SK-N-SH treated with all-trans-retinoic acid at 6 μM for 48 hours (cell line): ENCODE data around the gene RIPK4.
"Not testable (repeated sequence)": the region's sequence is repeated elsewhere in the genome, so short reads cannot be mapped to it uniquely, and the experiment has no call there.

ENCODE experiments used
- ATAC-seq: fragments of 200-7000 bp; cut with Tn5 transposase; 3 replicates; pipeline ENCODE4 v1.9.1; 2020; ENCODE audit warnings: mild to moderate bottlenecking, moderate library complexity
- ARNTL ChIP-seq: fragments of 450-650 bp; formaldehyde crosslinking; IDR thresholded peaks from 2 replicates; pipeline ENCODE4 v1.5.0; 2020; ENCODE audit warnings: low read depth, mild to moderate bottlenecking, moderate library complexity, borderline replicate concordance
- CSDC2 ChIP-seq: fragments of 250-450 bp; sonication (Bioruptor Pico); IDR thresholded peaks from 2 replicates; pipeline ENCODE4 v1.5.0; 2020; ENCODE audit warnings: mild to moderate bottlenecking, moderate library complexity
- CSRNP3 ChIP-seq: fragments of 250-450 bp; sonication (Bioruptor Pico); IDR thresholded peaks from 2 replicates; pipeline ENCODE4 v1.5.1; 2021; ENCODE audit warnings: mild to moderate bottlenecking, moderate library complexity
- GLIS3 ChIP-seq: fragments of 250-450 bp; sonication (Bioruptor Pico); IDR thresholded peaks from 2 replicates; pipeline ENCODE4 v1.5.0; 2020; ENCODE audit warnings: mild to moderate bottlenecking, moderate library complexity
- ISL1 ChIP-seq: fragments of 250-450 bp; sonication (Bioruptor Pico); IDR thresholded peaks from 2 replicates; pipeline ENCODE4 v2.1.2; 2022; ENCODE audit warnings: mild to moderate bottlenecking, moderate library complexity
- OSR1 ChIP-seq: fragments of 250-450 bp; sonication (Bioruptor Pico); IDR thresholded peaks from 2 replicates; pipeline ENCODE4 v1.8.0; 2022; ENCODE audit warnings: moderate library complexity, mild to moderate bottlenecking, inconsistent platforms
- PPARA ChIP-seq: fragments of 250-450 bp; sonication (Bioruptor Pico); IDR thresholded peaks from 2 replicates; pipeline ENCODE4 v1.5.0; 2020; ENCODE audit warnings: mild to moderate bottlenecking, borderline replicate concordance
- RARB ChIP-seq: fragments of 250-450 bp; sonication (Bioruptor Pico); IDR thresholded peaks from 2 replicates; pipeline ENCODE4 v1.8.0; 2021; ENCODE audit warnings: mild to moderate bottlenecking, moderate library complexity
- SNAI2 ChIP-seq: fragments of 250-450 bp; sonication (Bioruptor Pico); IDR thresholded peaks from 2 replicates; pipeline ENCODE4 v1.5.0; 2020; ENCODE audit warnings: mild to moderate bottlenecking, moderate library complexity
- TCF4 ChIP-seq: fragments of 250-450 bp; sonication (Bioruptor Pico); IDR thresholded peaks from 2 replicates; pipeline ENCODE4 v1.8.0; 2021; ENCODE audit warnings: mild to moderate bottlenecking, moderate library complexity, borderline replicate concordance
- TSHZ2 ChIP-seq: fragments of 250-450 bp; sonication (Bioruptor Pico); IDR thresholded peaks from 2 replicates; pipeline ENCODE4 v1.5.0; 2020; ENCODE audit warnings: mild to moderate bottlenecking, moderate library complexity
- ZC3H10 ChIP-seq: fragments of 250-450 bp; sonication (Bioruptor Pico); IDR thresholded peaks from 2 replicates; pipeline ENCODE4 v1.5.1; 2021; ENCODE audit warnings: mild to moderate bottlenecking, moderate library complexity
- ZFP3 ChIP-seq: fragments of 250-450 bp; sonication (Bioruptor Pico); IDR thresholded peaks from 2 replicates; pipeline ENCODE4 v1.5.0; 2020; ENCODE audit warnings: mild to moderate bottlenecking, moderate library complexity
- ZFP30 ChIP-seq: fragments of 450-650 bp; formaldehyde crosslinking; IDR thresholded peaks from 2 replicates; pipeline ENCODE4 v1.5.0; 2022; ENCODE audit warnings: mild to moderate bottlenecking, moderate library complexity
- ZNF70 ChIP-seq: fragments of 450-650 bp; formaldehyde crosslinking; IDR thresholded peaks from 2 replicates; pipeline ENCODE4 v1.5.0; 2020; ENCODE audit warnings: mild to moderate bottlenecking, moderate library complexity
- ZNF8 ChIP-seq: fragments of 450-650 bp; formaldehyde crosslinking; IDR thresholded peaks from 2 replicates; pipeline ENCODE4 v1.5.0; 2020; ENCODE audit warnings: mild to moderate bottlenecking, moderate library complexity

RIPK4 gene

GRCh38 chr21:41717573-41718330 lies 49.1 kb downstream of the RIPK4 start:
- TF ChIP-seq ZNF70 (CRISPR knock-in tag) = no peak
- ATAC-seq = no peak

- no peak for ATAC-seq
Observed at GRCh38 chr21:41716751-41717150, 50.1 kb downstream of the RIPK4 start.

GRCh38 chr21:41715649-41716281 lies 51.1 kb downstream of the RIPK4 start:
- ATAC-seq = no peak
- TF ChIP-seq CSDC2 (CRISPR knock-in tag) = no peak
- no peak for TF ChIP-seq OSR1 (CRISPR knock-in tag)
- TF ChIP-seq ZC3H10 = no peak
- no peak for TF ChIP-seq PPARA (CRISPR knock-in tag)
- no peak for TF ChIP-seq ZFP3 (CRISPR knock-in tag)

More at GRCh38 chr21:41716751-41717150, 50.1 kb downstream of the RIPK4 start:
- no peak for TF ChIP-seq SNAI2
- no peak for TF ChIP-seq TCF4 (CRISPR knock-in tag)
- no peak for TF ChIP-seq CSRNP3 (CRISPR knock-in tag)
- no peak for TF ChIP-seq ZNF8 (CRISPR knock-in tag)
- no peak for TF ChIP-seq ZFP30 (CRISPR knock-in tag)
- TF ChIP-seq RARB (CRISPR knock-in tag) = no peak
- TF ChIP-seq, all 23 proteins: peak for 0

GRCh38 chr21:41714299-41714865 lies 52.5 kb downstream of the RIPK4 start:
- ATAC-seq = not testable (repeated sequence)

GRCh38 chr21:41713495-41714281 lies 53.2 kb downstream of the RIPK4 start:
- no peak for TF ChIP-seq RARB (CRISPR knock-in tag)
- no peak for TF ChIP-seq TSHZ2 (CRISPR knock-in tag)
- TF ChIP-seq PPARA (CRISPR knock-in tag) = no peak
- no peak for ATAC-seq

- TF ChIP-seq GLIS3 = no peak
- TF ChIP-seq SNAI2 = no peak
- no peak for TF ChIP-seq ZNF8 (CRISPR knock-in tag)
- no peak for TF ChIP-seq CSRNP3 (CRISPR knock-in tag)
- TF ChIP-seq ZC3H10 = no peak
- no peak for TF ChIP-seq ARNTL
- no peak for TF ChIP-seq CSDC2 (CRISPR knock-in tag)
- no peak for TF ChIP-seq ISL1 (CRISPR knock-in tag)
Observed at GRCh38 chr21:41712730-41713129, 54.1 kb downstream of the RIPK4 start.

More at GRCh38 chr21:41712730-41713129, 54.1 kb downstream of the RIPK4 start:
- ATAC-seq = no peak
